SK-N-SH (cell line): ENCODE results near the gene PCLAF. TPM values are rescaled to one million over a fixed set of nuclear protein-coding genes. Genes with fewer than 3 reads are reported as not detected.

Source experiments
- CTCF ChIA-PET: fragments of 300-600, 350-600 bp; formaldehyde crosslinking; extraction: SDS; loops from one replicate; lab custom pipeline; 2021; lab: Yijun Ruan, JAX
- POLR2A ChIA-PET: fragments of 350-600 bp; sonication (Branson Sonifier 250); formaldehyde crosslinking; extraction: SDS; loops from one replicate; lab custom pipeline; 2020; ENCODE audit warnings: antibody characterized with exemption, inconsistent platforms; lab: Yijun Ruan, JAX
- DNase-seq: peaks from one replicate; pipeline ENCODE4 v3.0.0; 2012
- H2AFZ ChIP-seq: fragments of 200-600 bp; sonication (generic); 2 replicates; pipeline ENCODE4 v1.8.1; 2016; ENCODE audit warnings: antibody characterized with exemption, mild to moderate bottlenecking, low read depth
- H3F3A ChIP-seq: fragments of 200-600 bp; sonication (generic); replicated peaks from 2 replicates; pipeline ENCODE3; 2016; ENCODE audit warnings: antibody characterized with exemption, mild to moderate bottlenecking; ENCODE audit not compliant: insufficient read depth
- H3K27ac ChIP-seq, 2 experiments: fragments of 200-500 bp in 1 of 2; fragments of 200-600 bp in 1 of 2; sonication (Bioruptor generic) in 1 of 2; sonication (generic), shearing (Covaris generic) in 1 of 2; 2 replicates each; pipeline versions ENCODE4 v1.5.1 to v1.6.1; 2014 to 2016; ENCODE audit warnings: low read depth in 2 of 2, inconsistent platforms in 1 of 2, low read length in 1 of 2, mild to moderate bottlenecking in 1 of 2, mixed read lengths in 1 of 2
- H3K27me3 ChIP-seq: fragments of 200-600 bp; sonication (generic), shearing (Covaris generic); 2 replicates; pipeline ENCODE4 v1.6.1; 2016; ENCODE audit warnings: mixed run types; ENCODE audit not compliant: insufficient read depth
- H3K36me3 ChIP-seq, 2 experiments: fragments of 200-500 bp in 1 of 2; fragments of 200-600 bp in 1 of 2; sonication (Bioruptor generic) in 1 of 2; sonication (generic) in 1 of 2; replicated peaks in 1 of 2; 2 replicates each; pipeline versions ENCODE3 to v1.5.1; 2014 to 2016; ENCODE audit warnings: low read length in 1 of 2, mild to moderate bottlenecking in 1 of 2; ENCODE audit not compliant: insufficient read depth in 2 of 2, control insufficient read depth in 1 of 2
- H3K4me1 ChIP-seq, 2 experiments: fragments of 200-500 bp in 1 of 2; fragments of 200-600 bp in 1 of 2; sonication (Bioruptor generic) in 1 of 2; sonication (generic), shearing (Covaris generic) in 1 of 2; 2 replicates each; pipeline versions ENCODE4 v1.5.1 to v1.6.1; 2014 to 2016; ENCODE audit warnings: low read depth in 1 of 2, low read length in 1 of 2, mixed run types in 1 of 2; ENCODE audit not compliant: insufficient read depth in 2 of 2, control insufficient read depth in 1 of 2
- H3K4me2 ChIP-seq: fragments of 200-600 bp; sonication (generic), shearing (Covaris generic); 2 replicates; pipeline ENCODE4 v1.6.1; 2017; ENCODE audit warnings: mixed run types
- H3K4me3 ChIP-seq, 2 experiments: fragments of 200-500 bp in 1 of 2; fragments of 200-600 bp in 1 of 2; sonication (Bioruptor generic) in 1 of 2; sonication (generic), shearing (Covaris generic) in 1 of 2; 2 replicates each; pipeline versions ENCODE4 v1.5.1 to v1.8.1; 2014 to 2016; ENCODE audit warnings: low read depth in 2 of 2, inconsistent platforms in 1 of 2, low read length in 1 of 2, mild to moderate bottlenecking in 1 of 2, mixed read lengths in 1 of 2, moderate library complexity in 1 of 2
- H3K79me2 ChIP-seq: fragments of 200-600 bp; sonication (generic); 2 replicates; pipeline ENCODE4 v1.8.1; 2017; ENCODE audit warnings: mild to moderate bottlenecking; ENCODE audit not compliant: insufficient read depth
- H3K9ac ChIP-seq: fragments of 200-600 bp; sonication (generic); 2 replicates; pipeline ENCODE4 v1.6.1; 2017; ENCODE audit warnings: mixed run types
- H3K9me2 ChIP-seq: fragments of 200-600 bp; sonication (generic); 2 replicates; pipeline ENCODE4 v1.6.1; 2017; ENCODE audit warnings: mixed run types
- H3K9me3 ChIP-seq: fragments of 200-600 bp; sonication (generic); 2 replicates; pipeline ENCODE4 v1.6.1; 2017; ENCODE audit warnings: mixed run types, mild to moderate bottlenecking, moderate library complexity
- H4K20me1 ChIP-seq: fragments of 200-600 bp; sonication (generic); 2 replicates; pipeline ENCODE4 v1.6.1; 2017; ENCODE audit warnings: mild to moderate bottlenecking, mixed run types; ENCODE audit not compliant: insufficient read depth
- ELF1 ChIP-seq: IDR thresholded peaks from 2 replicates; pipeline ENCODE4 v1.4.0; 2012
- FOSL2 ChIP-seq: IDR thresholded peaks from 2 replicates; pipeline ENCODE4 v1.4.0; 2012; ENCODE audit warnings: low read depth, mild to moderate bottlenecking, moderate library complexity, borderline replicate concordance
- FOXM1 ChIP-seq: IDR thresholded peaks from 2 replicates; pipeline ENCODE4 v1.4.0; 2012; ENCODE audit warnings: low read depth, mild to moderate bottlenecking
- GABPA ChIP-seq: IDR thresholded peaks from 2 replicates; pipeline ENCODE4 v1.4.0; 2012; ENCODE audit warnings: low read depth, mild to moderate bottlenecking
- MAX ChIP-seq: IDR thresholded peaks from 2 replicates; pipeline ENCODE4 v1.4.0; 2012; ENCODE audit warnings: low read depth
- MEF2A ChIP-seq: IDR thresholded peaks from 2 replicates; pipeline ENCODE4 v1.4.0; 2012; ENCODE audit warnings: low read depth, borderline replicate concordance
- MXI1 ChIP-seq: IDR thresholded peaks from 2 replicates; pipeline ENCODE4 v1.6.1; 2012; ENCODE audit warnings: mild to moderate bottlenecking, low read depth, low read length, improper control_type of control experiment
- NFIC ChIP-seq: IDR thresholded peaks from 2 replicates; pipeline ENCODE4 v1.4.0; 2012; ENCODE audit warnings: borderline replicate concordance
- POLR2AphosphoS5 ChIP-seq: IDR thresholded peaks from 2 replicates; pipeline ENCODE4 v1.6.1; 2012; ENCODE audit warnings: low read depth, low read length
- REST ChIP-seq: IDR thresholded peaks from 2 replicates; pipeline ENCODE4 v1.6.1; 2012; ENCODE audit warnings: mild to moderate bottlenecking, low read depth, low read length, moderate library complexity
- RFX5 ChIP-seq: IDR thresholded peaks from 2 replicates; pipeline ENCODE4 v1.6.1; 2012; ENCODE audit warnings: mild to moderate bottlenecking, improper control_type of control experiment, low read length
- SIN3A ChIP-seq: IDR thresholded peaks from 2 replicates; pipeline ENCODE4 v1.6.1; 2012; ENCODE audit warnings: low read depth, mild to moderate bottlenecking, low read length, moderate library complexity, borderline replicate concordance
- SMC3 ChIP-seq: IDR thresholded peaks from 2 replicates; pipeline ENCODE4 v1.6.1; 2012; ENCODE audit warnings: low read depth, low read length, improper control_type of control experiment
- TAF1 ChIP-seq: IDR thresholded peaks from 2 replicates; pipeline ENCODE4 v1.6.1; 2012; ENCODE audit warnings: low read depth, mild to moderate bottlenecking, low read length, moderate library complexity, borderline replicate concordance
- USF2 ChIP-seq: fragments of 150-350 bp; IDR thresholded peaks from 2 replicates; pipeline ENCODE4 v1.6.1; 2017; ENCODE audit warnings: antibody characterized with exemption, low read length, low read depth, borderline replicate concordance
- ZBTB33 ChIP-seq: IDR thresholded peaks from 2 replicates; pipeline ENCODE4 v1.4.0; 2012; ENCODE audit warnings: low read depth, borderline replicate concordance
- WGBS: methylation state at CpG from one replicate; pipeline ENCODE4 v1.1.6; 2017; ENCODE audit warnings: low lambda C conversion rate; 5-methylcytosine and 5-hydroxymethylcytosine counted together
- polyA plus RNA-seq, 3 experiments: library from polyadenylated mRNA; depleted of rRNA; stranded (reverse); fragments of >200 nt; gene quantifications; 2 replicates each; pipeline ENCODE4 v1.2.3, GENCODE V29; 2012

Gene PCLAF
- polyA plus RNA-seq, 1 of the 3 experiments (the other 2 are of a cell fraction): 35.0 TPM

- DNase-seq: no peak
- H3K9me3 ChIP-seq: no peaks in the 10 kb centered on the region
- TF ChIP-seq FOSL2 (no peak), TAF1 (no peak), NFIC (no peak), SMC3 (no peak), GABPA (no peak), MEF2A (no peak), ELF1 (no peak), REST (no peak), FOXM1 (no peak), MXI1 (no peak), RFX5 (no peak), MAX (no peak), SIN3A (no peak), USF2 (no peak), POLR2AphosphoS5 (no peak), ZBTB33 (no peak)
- no peaks in the 10 kb centered on the region for H3K9me2 ChIP-seq
- H3K36me3 ChIP-seq: peaks cover 0 to 4% of the 10 kb centered on the region in 2 experiments
- H3K4me2 ChIP-seq: peak overlapping the region; percentile 71
- peaks cover 61% of the 10 kb centered on the region for H3K79me2 ChIP-seq
- no peak overlapping the region for H2AFZ ChIP-seq
- H4K20me1 ChIP-seq: peaks cover 7% of the 10 kb centered on the region
- peaks cover 25% of the 10 kb centered on the region for H3F3A ChIP-seq
- H3K4me1 ChIP-seq: peaks cover 3 to 14% of the 10 kb centered on the region in 2 experiments; a peak in 3 of 4 replicates
- H3K27ac ChIP-seq: peak overlapping the region; percentile 81 to 85
- H3K9ac ChIP-seq: peak overlapping the region; percentile 88
- H3K27me3 ChIP-seq: no peaks in the 10 kb centered on the region
- ChIA-PET POLR2A (interaction anchor here (0.9 to 1.4 kb wide), 2 partner anchors 9 to 33 kb away, joined by 3 read pairs; partner anchors contain the start of gene TRIP4), CTCF (interaction anchor here (0.5 to 2.5 kb wide), 4 partner anchors 73 to 327 kb away, joined by 3 to 13 read pairs (median 4); partner anchors contain the start of gene PPIB)
- peak overlapping the region; percentile 66 to 74 for H3K4me3 ChIP-seq
- 33% methylated on average over 5 of the region's 5 CpGs for WGBS
These were observed 26.4 kb downstream of the PCLAF start for GRCh38 chr15:64354688-64355344.
